Epithelial cell of esophagus (primary cell): ENCODE data around the gene PAK5.

ENCODE experiments used
- DNase-seq: peaks from one replicate; pipeline ENCODE4 v3.0.0; 2010; ENCODE audit warnings: low read depth
- H3K4me3 ChIP-seq: 2 replicates; pipeline ENCODE4 v1.5.1; 2011; ENCODE audit warnings: mild to moderate bottlenecking, low read length, control low read depth
- TF ChIP-seq, protein P1 (sequence below): IDR thresholded peaks from 2 replicates; pipeline ENCODE4 v1.5.1; 2011; ENCODE audit warnings: low read depth, mild to moderate bottlenecking, low read length, control low read depth, inconsistent platforms; ENCODE audit not compliant: insufficient read depth; ENCODE audit errors: missing control alignments

The PAK5 gene

DNA sequence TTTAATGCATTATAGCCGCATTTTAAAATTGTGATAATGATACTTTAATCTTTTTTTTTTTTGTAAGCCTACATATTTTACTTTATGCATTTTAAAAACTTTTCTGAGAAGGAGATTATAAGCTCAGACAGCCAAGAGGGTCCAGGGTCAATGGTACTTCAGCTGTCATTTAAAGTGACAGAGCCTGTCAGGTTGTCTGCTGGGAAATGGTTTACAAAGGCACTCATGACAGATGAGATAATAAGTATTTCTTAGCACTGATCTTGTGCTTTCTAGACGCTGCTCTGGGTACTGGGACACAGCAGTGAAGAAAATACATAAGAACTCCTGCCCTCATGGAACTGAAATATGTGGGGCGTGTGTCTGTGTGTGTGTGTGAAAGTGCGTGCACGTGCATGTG lies 304.9 kb downstream of the PAK5 start:
- TF ChIP-seq, protein P1, sequence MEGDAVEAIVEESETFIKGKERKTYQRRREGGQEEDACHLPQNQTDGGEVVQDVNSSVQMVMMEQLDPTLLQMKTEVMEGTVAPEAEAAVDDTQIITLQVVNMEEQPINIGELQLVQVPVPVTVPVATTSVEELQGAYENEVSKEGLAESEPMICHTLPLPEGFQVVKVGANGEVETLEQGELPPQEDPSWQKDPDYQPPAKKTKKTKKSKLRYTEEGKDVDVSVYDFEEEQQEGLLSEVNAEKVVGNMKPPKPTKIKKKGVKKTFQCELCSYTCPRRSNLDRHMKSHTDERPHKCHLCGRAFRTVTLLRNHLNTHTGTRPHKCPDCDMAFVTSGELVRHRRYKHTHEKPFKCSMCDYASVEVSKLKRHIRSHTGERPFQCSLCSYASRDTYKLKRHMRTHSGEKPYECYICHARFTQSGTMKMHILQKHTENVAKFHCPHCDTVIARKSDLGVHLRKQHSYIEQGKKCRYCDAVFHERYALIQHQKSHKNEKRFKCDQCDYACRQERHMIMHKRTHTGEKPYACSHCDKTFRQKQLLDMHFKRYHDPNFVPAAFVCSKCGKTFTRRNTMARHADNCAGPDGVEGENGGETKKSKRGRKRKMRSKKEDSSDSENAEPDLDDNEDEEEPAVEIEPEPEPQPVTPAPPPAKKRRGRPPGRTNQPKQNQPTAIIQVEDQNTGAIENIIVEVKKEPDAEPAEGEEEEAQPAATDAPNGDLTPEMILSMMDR: no peak
- no peak for DNase-seq
- no peak overlapping the region for H3K4me3 ChIP-seq

DNA sequence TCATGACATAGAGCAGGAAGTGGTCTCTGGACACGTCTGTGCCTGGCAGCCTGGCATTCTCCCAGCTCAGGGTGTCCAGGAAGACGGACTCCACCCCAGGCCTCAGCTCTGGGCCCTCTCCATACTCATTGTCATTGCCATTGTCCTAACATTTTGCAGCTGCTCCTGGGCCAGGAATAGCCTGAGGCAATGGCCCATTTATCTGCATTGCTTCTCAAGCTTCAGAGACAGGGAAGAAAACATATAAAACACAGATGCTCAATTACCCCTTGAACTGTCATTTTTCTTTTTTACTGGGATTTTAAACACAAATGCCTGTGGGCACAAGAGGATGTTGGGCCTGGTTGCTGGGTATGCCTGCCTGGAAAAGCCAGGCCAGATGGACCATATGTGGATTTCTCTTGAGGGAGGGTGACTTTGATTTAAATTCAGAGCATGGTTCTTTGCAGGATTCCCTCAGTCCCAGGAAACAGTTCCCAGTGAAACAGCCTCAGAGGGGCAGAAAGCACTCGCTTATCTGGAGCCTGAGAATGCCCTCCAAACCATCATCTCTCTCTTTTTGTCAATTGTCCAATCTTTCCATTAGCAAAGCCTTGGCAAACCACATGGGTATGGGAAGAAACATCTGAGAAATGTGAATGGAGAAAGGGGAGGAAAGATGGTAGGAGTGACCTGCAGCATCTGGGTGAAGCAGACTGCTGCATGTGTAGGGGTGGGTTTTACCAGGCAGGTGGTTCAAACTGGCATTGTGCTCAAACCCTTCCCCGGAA lies 306.6 kb downstream of the PAK5 start:
- DNase-seq: no peak
- TF ChIP-seq, protein P1: no peak

DNA sequence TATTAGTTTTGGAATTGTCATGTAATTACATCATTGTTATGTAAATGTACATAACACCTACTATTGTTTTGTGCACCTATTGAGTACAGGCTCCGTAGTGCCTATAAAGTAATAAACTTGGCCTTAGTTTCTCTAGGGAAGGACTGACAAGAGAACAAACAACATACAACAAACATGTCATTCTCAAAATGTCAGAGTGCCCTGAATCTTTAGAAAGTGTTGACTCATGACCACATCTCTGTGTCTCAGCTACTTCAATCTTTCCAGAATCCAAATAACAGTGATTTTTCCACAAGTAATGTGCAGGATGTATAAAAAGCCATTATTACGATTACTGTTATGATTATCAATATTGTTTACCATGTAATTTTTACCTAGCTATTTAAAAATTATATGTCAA lies 307.3 kb downstream of the PAK5 start:
- TF ChIP-seq, protein P1: no peak
- no peak overlapping the region for H3K4me3 ChIP-seq
- DNase-seq: no peak

More for the DNA sequence above, 306.6 kb downstream of the PAK5 start:
- no peak overlapping the region for H3K4me3 ChIP-seq

DNA sequence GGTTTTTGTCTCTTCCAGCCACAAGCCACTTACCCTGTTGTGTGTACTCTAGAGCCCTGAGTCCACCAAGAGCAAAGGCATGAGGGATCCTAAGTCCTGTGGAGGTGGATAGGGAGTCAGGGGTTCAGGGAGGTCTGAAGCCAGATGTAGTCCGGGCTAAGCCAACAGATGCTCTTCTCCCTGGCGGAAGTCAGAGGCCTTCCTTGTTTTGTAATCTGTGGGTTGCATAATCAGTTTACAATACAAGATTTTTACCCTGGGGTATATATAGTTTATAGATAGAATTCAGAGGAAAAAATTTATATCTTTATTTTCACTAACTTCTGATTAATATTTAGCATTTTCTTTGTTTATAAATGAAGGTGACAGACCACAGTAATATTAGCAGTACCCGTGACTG lies 315.2 kb downstream of the PAK5 start:
- TF ChIP-seq, protein P1: no peak
- DNase-seq: no peak
- no peak overlapping the region for H3K4me3 ChIP-seq

DNA sequence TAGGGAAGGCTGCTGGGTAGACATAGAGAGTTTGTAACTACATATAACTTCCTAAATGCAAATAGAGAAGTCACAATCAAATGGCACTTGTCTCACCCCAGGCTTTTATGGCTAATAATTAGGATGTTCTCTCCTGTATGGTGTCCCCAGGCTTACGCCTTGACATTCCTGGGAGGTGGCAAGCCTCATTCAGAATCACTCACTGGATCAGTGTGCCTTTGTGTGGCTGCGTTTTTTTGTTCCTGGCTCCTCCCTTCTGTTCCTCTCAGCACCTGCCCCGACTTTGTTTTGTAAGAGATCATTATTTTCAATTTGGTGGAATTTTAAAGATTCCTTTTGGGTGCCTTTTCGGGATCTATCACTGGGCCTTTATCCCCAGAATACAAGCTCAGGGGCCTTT lies 318.8 kb downstream of the PAK5 start:
- H3K4me3 ChIP-seq: no peak overlapping the region
- TF ChIP-seq, protein P1: no peak
- DNase-seq: no peak

DNA sequence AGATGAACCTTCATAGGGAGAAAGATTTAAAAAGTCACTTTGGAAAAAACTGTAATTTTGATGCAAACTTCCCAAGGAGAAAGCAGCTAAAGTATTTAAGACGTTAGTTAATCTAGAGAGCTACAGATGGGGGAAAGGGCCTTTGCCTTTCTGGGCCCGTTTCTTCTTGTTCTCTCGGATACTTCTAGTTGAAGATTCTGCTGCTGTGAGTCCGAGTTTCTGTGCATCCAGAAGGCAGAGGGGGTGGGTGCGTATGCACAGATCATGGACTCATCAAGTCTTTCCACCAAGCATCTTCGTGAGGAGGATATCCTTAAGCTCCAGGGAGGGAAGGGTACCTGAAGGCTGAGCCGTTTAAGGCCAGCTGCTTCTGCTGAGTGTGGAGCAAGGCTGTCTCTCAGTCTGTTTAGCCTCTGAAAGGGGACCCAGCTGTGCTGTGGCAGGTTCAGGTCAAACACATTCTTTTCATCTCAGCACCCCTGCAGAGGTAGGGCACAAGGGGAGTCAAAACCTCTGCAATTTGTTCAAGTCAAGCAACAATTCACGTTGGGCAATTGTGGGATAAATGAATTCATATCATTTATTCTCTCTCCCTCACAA lies 320.2 kb downstream of the PAK5 start:
- no peak for DNase-seq
- no peak overlapping the region for H3K4me3 ChIP-seq
- TF ChIP-seq, protein P1: no peak
